Loucy (cell line): ENCODE data around the gene CREB3L2.

Source experiments
- H2AFZ ChIP-seq: fragments of 200-600 bp; sonication (generic); 2 replicates; pipeline ENCODE4 v1.6.0; 2016; ENCODE audit warnings: antibody characterized with exemption, mild to moderate bottlenecking, low read length, moderate library complexity
- H3F3A ChIP-seq: fragments of 200-600 bp; 2 replicates; pipeline ENCODE4 v1.6.0; 2016; ENCODE audit warnings: antibody characterized with exemption, low read depth, mild to moderate bottlenecking
- H3K27me3 ChIP-seq: fragments of 200-600 bp; sonication (generic); 2 replicates; pipeline ENCODE4 v1.6.1; 2014; ENCODE audit warnings: low read length, mild to moderate bottlenecking; ENCODE audit not compliant: insufficient read depth, poor library complexity, severe bottlenecking
- H3K36me3 ChIP-seq: fragments of 200-600 bp; sonication (generic); 2 replicates; pipeline ENCODE4 v1.6.1; 2016; ENCODE audit warnings: low read length; ENCODE audit not compliant: insufficient read depth
- H3K4me1 ChIP-seq: fragments of 200-600 bp; sonication (generic); 2 replicates; pipeline ENCODE4 v1.5.1; 2014; ENCODE audit warnings: low read length, mild to moderate bottlenecking; ENCODE audit not compliant: insufficient read depth, poor library complexity, severe bottlenecking
- H3K4me2 ChIP-seq: fragments of 200-600 bp; sonication (generic); 2 replicates; pipeline ENCODE4 v1.6.0; 2014; ENCODE audit warnings: antibody characterized with exemption, low read length, low read depth, mild to moderate bottlenecking; ENCODE audit not compliant: poor library complexity, severe bottlenecking
- H3K4me3 ChIP-seq: fragments of 200-600 bp; sonication (generic); 2 replicates; pipeline ENCODE4 v1.5.1; 2014; ENCODE audit warnings: low read length, mild to moderate bottlenecking, mixed read lengths; ENCODE audit not compliant: poor library complexity, severe bottlenecking
- H3K79me2 ChIP-seq: fragments of 200-600 bp; sonication (generic); 2 replicates; pipeline ENCODE4 v1.6.1; 2014; ENCODE audit warnings: low read length; ENCODE audit not compliant: insufficient read depth
- H3K9ac ChIP-seq: fragments of 200-600 bp; sonication (generic); 2 replicates; pipeline ENCODE4 v1.6.0; 2014; ENCODE audit warnings: mild to moderate bottlenecking, low read depth, low read length, moderate library complexity; ENCODE audit not compliant: poor library complexity, severe bottlenecking
- H3K9me2 ChIP-seq: fragments of 200-600 bp; sonication (generic); replicated peaks from 2 replicates; pipeline ENCODE4 v1.6.1; 2016; ENCODE audit warnings: low read depth, low read length, mixed read lengths
- H3K9me3 ChIP-seq: fragments of 200-600 bp; sonication (generic); 2 replicates; pipeline ENCODE4 v1.6.1; 2014; ENCODE audit warnings: mild to moderate bottlenecking, antibody characterized with exemption, low read length, low read depth; ENCODE audit not compliant: insufficient read depth
- H4K20me1 ChIP-seq: fragments of 200-600 bp; sonication (generic); 2 replicates; pipeline ENCODE4 v1.6.0; 2014; ENCODE audit warnings: antibody characterized with exemption, low read length, mild to moderate bottlenecking; ENCODE audit not compliant: insufficient read depth, poor library complexity, severe bottlenecking
- CTCF ChIP-seq: fragments of 200-600 bp; sonication (generic); conservative IDR thresholded peaks from 2 replicates; pipeline ENCODE4 v1.5.1; 2014; ENCODE audit warnings: mild to moderate bottlenecking, antibody characterized with exemption, low read length
- EZH2phosphoT487 ChIP-seq: fragments of 200-600 bp; IDR thresholded peaks from 2 replicates; pipeline ENCODE4 v1.6.1; 2018; ENCODE audit warnings: antibody characterized with exemption, mild to moderate bottlenecking, moderate library complexity, borderline replicate concordance

CREB3L2 gene

GRCh38 chr7:137890449-137890921 lies 111.4 kb downstream of the CREB3L2 start:
- H3K4me2 ChIP-seq: no peak overlapping the region
- H3K9me3 ChIP-seq: no peaks in the 10 kb centered on the region
- H3K79me2 ChIP-seq: no peaks in the 10 kb centered on the region
- peaks cover 79% of the 10 kb centered on the region; the same call in 1 of the 2 replicates for H3K36me3 ChIP-seq
- H3K9ac ChIP-seq: no peak overlapping the region
- TF ChIP-seq CTCF: no peak
- TF ChIP-seq EZH2phosphoT487: no peak
- H3K4me1 ChIP-seq: no peaks in the 10 kb centered on the region
- no peak overlapping the region for H2AFZ ChIP-seq
- H3K4me3 ChIP-seq: no peak overlapping the region
- H3F3A ChIP-seq: no peaks in the 10 kb centered on the region
- H3K9me2 ChIP-seq: no peaks in the 10 kb centered on the region
- H4K20me1 ChIP-seq: no peaks in the 10 kb centered on the region
- H3K27me3 ChIP-seq: no peaks in the 10 kb centered on the region

GRCh38 chr7:137888241-137888640 lies 113.6 kb downstream of the CREB3L2 start:
- Histone ChIP-seq H4K20me1 (no peaks in the 10 kb centered on the region), H3K79me2 (no peaks in the 10 kb centered on the region), H3K4me1 (no peaks in the 10 kb centered on the region), H3K27me3 (no peaks in the 10 kb centered on the region), H3K9ac (no peak overlapping the region), H3K36me3 (peaks cover 80% of the 10 kb centered on the region; the same call in 1 of the 2 replicates), H3F3A (no peaks in the 10 kb centered on the region), H3K4me2 (no peak overlapping the region), H3K4me3 (no peak overlapping the region), H3K9me3 (no peaks in the 10 kb centered on the region), H3K9me2 (no peaks in the 10 kb centered on the region), H2AFZ (no peak overlapping the region)
- TF ChIP-seq CTCF (no peak), EZH2phosphoT487 (no peak)

- H3K9ac ChIP-seq: no peak overlapping the region
- no peaks in the 10 kb centered on the region for H3F3A ChIP-seq
- H3K79me2 ChIP-seq: no peaks in the 10 kb centered on the region
- H4K20me1 ChIP-seq: no peaks in the 10 kb centered on the region
- H3K4me2 ChIP-seq: no peak overlapping the region
- no peaks in the 10 kb centered on the region for H3K9me2 ChIP-seq
- no peaks in the 10 kb centered on the region for H3K9me3 ChIP-seq
- no peak overlapping the region for H2AFZ ChIP-seq
- H3K4me3 ChIP-seq: no peak overlapping the region
- H3K4me1 ChIP-seq: no peaks in the 10 kb centered on the region
- TF ChIP-seq EZH2phosphoT487 (no peak), CTCF (no peak)
- peaks cover 88% of the 10 kb centered on the region; the same call in 1 of the 2 replicates for H3K36me3 ChIP-seq
- H3K27me3 ChIP-seq: no peaks in the 10 kb centered on the region
Measured at GRCh38 chr7:137886746-137887145, 115.1 kb downstream of the CREB3L2 start.
